GM21447 (cell line): ENCODE measurements around the gene CCDC146.
"Not testable (repeated sequence)": the region's sequence is repeated elsewhere in the genome, so short reads cannot be mapped to it uniquely, and the experiment has no call there.

Experiments used
- ATAC-seq: cut with Tn5 transposase; IDR thresholded peaks from one replicate; pipeline ENCODE4 v1.9.1; 2021; ENCODE audit not compliant: unreplicated experiment

CCDC146 gene

DNA sequence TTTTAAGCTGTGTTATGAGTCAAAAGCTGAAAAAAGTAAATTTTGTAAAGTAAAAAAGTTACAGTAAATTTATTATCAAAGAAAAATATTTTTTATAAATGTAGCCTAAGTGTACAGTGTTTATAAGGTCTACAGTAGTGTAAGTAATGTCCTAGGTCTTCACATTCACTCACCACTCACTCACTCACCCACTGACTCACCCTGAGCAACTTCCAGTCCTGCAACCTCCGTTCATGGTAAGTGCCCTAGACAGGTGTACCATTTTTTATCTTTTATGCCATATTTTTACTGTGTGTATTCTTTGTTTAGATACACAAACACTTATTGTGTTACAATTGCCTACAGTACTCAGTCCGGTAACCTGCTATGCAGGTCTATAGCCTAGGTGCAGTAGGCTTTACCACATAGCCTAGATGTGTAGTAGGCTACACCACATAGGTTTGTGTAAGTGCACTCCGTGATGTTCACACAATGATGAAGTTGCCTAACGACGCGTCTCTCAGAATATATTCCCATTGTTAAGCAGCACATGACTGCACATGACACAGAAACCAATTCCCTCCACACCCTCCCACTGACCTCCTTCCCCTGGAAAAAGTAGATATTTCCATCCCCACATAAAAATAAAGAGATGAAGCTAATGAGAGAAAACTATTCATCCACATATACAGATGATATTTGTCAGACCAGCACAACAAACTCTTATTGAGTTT is 122.0 kb downstream of the CCDC146 start:
- no peak for ATAC-seq

DNA sequence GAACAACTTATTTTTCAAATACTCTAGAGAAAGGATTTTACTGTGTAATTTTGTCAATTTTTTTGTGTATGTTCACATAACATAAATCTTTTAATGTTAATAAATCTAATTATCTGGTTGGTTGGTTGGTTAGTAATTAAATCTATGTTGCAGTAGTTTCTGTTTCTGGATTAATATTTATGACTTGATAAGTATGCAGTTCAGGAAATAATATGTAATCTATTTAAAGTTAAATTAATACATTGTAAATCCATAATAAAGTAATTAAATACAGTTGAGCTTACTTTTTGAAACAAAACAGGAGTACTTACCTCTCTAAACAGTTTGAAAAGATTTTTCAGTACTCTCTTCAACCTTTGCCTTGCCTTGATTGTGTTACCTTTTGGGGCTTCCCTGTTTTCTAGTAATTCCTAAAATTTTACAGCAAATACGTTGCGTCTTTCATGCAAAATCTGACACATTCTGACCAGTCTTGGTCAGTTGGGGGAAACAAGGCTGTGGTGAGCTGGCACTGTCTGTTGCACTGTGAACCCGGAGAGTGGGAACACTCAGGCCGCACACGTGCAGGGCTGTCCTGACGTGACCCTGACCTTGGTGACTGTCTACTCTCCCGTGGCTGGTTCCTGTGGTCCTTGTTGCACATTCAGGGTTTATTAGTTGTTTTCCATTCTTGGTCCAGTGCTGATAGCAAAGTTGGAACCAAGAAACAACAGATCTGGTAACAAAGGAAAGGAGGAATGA is 122.8 kb downstream of the CCDC146 start:
- no peak for ATAC-seq

DNA sequence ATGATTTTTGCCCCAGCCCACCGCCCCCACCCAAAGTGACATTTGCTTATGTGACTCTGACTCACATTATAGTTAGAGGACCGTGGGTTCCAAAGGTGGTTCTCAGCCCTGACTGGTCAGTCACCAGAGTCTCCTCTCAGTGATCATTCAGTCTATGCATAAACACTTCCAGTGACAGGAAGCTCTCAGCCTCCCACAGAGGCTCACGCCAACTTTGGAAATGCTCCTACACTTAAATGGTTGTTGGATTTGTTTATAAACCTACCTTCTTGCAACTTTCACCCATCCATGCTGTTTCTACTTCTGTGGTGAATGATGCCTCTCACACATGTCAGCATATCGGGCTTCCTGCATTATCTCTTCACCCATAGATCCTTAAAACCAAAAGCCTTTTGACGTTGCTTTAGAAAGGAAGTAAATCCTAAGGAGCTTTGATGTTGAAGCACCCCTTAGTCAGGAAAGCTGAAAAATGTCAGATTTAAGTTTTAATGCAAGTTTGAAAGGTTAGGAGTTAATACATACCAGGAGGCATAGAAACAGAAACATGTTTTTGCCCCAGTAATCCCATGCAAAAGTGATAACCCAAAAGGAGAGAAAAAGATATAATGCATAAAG is 123.7 kb downstream of the CCDC146 start:
- ATAC-seq = no peak

DNA sequence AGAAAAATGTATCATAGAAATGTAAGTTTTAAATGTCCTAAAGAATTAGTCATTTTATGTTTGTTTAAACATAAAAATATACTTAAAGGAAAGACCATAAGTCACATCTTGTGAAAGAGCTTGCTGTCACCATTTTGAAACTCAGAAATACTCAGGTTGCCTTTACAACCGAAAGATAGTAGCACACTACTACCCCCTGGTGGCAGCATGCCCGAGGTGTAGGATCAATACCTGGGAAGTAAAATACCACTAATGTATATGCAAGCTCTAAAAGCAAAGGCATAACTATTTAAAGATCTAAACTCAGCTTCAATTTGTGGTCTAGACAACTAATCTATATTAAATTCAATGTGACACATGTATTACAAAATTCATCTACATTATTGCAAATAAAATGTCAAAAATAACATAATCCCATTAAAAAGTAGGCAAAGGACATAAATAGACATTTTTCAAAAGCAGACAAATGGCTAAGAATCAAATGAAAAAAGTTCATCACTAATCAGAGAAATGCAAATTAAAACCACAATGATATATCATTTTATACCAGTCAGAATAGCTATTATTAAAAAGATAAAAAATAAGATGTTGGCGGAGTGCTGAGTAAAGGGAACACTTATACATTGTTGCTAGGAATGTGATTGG is 124.9 kb downstream of the CCDC146 start:
- peak; percentile 89 for ATAC-seq

DNA sequence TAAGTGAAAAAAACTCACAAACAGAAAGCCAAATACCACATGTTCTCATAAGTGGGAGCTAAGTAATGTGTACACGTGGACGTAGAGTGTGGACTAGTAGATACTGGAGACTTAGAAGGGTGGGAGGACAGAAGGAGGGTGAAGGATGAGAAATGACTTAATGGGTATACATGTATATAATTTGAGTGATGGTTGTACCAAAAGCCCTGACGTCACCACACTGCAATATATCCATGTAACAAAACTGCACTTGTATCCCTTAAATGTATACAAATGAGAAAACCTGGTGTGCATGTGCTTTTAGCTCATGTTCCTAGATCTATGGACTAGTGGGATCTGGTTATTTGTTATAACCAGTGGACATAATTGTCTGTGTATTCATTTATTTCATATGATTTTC is 125.7 kb downstream of the CCDC146 start:
- no peak for ATAC-seq

DNA sequence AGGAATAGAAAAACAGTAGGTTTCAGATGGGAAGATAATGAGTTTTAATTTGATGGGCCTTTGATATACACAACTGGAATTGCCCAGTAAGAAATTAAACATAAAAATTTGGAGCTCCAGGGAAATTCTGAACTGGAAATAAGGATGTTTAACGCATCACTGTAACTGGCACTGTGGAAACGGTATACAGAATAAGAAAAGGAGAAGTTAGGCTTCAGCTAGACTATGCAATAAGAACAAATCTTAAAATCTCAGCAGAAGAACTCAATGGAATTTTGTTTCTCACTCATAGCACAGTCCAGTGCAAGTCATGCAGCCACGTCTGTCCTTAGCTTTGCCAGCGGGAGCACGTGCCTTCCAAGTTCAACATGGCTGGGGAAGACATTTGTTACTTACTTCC is 130.1 kb downstream of the CCDC146 start:
- ATAC-seq = no peak

DNA sequence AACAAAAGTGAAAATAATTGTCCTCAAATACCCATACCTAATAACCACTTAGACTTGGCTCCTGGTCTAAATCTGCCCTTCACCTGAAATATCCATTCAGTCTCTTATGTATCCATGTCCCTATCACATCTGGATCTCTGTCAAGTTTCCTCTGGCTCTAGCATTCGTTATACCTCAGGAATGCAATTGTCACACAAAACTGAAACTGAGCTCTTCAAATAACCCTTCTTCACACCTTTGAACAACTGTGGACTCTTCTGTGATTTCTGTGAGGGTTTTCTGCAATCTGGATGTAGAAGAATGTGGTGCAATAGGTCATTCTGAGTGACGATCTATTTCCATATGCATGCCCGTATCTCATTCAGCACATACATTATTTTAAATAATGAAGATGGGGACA is 130.7 kb downstream of the CCDC146 start:
- no peak for ATAC-seq

DNA sequence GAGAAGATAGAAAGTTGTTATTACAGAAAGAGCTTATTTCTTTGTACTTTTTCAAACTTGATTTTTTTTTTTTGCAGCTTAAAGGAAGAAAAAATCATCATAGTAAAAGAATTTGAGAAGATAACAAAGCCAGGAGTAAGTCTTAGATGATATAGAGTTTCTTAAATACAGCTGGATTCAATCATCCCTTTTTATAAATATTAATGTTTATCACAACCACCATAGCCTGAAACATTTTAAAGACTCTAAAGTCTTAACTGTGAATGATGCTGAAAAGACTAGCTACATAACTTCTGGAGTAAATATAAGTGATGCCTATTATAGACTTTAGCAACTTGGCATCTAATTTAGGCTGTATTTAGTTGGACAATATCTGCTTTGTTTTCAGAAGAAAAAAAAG is 132.0 kb downstream of the CCDC146 start:
- no peak for ATAC-seq

DNA sequence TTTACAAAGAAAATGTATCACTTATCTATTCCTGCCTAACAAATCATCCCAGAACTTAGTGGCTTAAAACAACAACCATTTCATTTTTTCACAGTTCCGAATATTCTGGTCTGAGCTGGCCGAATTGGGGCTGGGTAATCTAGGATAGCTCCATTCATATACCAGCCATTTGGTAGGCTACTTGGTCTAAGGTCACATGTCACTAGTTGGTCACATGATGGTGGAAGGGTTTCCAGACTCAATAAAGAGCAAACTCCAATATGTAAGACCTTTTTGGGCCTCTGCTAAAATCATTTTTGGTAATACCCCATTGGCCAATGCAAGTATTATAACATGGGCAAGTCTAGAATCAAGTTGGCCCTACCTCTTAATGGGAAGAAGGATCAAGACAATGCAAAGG is 132.5 kb downstream of the CCDC146 start:
- no peak for ATAC-seq

DNA sequence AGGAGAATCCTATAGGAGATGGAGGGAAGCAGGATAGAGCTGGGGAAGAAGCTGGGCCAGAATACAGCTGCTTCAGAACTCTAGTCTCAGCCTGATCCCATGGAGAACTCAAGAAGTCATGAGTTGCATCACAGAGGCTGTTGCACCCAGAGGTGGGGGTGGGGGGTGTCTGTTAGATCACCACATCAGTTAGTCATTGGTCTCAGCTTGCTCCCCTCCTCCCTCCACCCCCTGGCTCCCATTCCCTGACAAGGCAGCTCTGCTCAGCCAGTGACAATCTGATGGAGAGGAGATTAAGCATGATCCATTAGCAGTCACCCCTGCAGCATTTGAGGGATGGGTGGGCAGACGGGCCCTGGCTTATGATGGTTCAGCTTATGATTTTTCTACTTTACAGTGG is 135.6 kb downstream of the CCDC146 start:
- ATAC-seq = no peak

DNA sequence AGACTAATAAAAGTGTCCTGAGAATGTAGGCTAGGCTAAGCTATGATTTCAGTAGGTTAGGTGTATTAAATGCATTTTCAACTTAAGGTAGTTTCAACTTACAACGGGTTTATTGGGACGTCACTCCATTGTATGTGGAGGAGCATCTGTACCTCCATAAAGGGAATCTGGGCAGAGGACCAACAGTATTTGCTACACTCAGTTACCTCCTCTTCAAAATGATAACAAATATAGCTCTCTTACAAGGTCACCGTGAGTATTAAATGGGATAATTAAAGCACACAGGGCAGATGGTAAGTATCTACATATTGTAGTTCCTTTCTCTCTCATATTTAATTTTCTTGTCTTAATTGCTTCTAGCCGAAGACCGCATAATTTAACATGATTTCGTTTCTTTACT is 136.2 kb downstream of the CCDC146 start:
- ATAC-seq = no peak

DNA sequence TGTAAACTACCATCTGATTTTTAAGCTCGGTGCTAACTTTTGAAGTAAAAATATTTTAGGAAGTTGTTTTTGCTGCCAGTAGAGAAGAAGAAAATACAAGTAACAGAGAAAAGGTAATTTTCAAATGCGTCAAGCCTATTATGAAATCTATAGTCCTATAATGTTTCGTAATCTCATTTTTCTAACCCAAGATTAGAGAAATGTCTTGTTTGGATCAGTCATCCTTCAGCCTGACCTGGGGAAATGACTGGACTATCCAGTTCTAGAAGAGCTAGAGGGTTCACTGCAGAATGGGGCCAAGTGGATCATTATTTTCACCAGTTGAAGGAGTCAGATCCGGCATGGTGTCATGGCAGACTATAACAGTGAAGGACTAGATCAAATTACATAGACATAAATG is 139.9 kb downstream of the CCDC146 start:
- ATAC-seq = no peak

DNA sequence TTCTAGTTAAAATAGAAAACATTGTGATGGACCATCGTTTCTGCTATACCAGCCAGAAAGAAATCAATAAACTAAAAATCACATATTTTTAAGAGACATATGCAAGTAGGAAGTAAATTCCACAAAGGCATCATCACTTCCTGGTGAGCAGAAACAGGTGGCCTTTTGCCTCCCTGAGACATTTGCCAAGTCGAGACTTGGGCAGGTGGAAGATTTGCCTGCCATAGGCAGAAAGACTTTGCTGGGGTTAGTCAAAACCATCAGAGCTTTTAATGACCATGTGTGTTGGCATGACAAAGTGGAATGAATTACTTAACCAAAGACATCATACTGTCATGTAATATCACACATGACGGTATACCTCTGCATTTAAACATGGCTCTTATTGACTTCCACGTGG is 143.3 kb downstream of the CCDC146 start:
- no peak for ATAC-seq

DNA sequence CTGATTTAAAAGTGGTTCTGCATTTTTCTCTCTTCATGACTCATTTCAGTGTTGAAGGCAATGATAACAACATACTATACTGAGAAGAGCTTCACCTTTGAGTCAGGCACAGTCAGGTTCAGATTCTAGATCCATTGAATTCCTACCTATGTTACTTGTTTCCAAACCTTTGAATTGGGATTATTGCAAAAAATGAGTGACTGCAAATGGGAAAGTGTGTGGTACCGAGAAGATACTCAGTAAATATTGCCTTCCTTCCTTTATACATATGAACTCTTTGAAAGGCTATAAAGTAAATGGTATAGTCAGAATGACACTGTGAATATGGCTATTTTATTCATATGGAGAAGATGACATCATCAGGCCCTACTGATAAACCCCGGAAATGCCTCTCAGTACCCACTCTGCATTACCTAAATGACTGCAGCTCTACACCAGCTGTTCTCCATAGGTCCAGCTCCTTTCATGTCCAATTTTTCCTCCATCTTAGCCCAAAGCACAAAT is 143.9 kb downstream of the CCDC146 start:
- ATAC-seq = peak; percentile 85

DNA sequence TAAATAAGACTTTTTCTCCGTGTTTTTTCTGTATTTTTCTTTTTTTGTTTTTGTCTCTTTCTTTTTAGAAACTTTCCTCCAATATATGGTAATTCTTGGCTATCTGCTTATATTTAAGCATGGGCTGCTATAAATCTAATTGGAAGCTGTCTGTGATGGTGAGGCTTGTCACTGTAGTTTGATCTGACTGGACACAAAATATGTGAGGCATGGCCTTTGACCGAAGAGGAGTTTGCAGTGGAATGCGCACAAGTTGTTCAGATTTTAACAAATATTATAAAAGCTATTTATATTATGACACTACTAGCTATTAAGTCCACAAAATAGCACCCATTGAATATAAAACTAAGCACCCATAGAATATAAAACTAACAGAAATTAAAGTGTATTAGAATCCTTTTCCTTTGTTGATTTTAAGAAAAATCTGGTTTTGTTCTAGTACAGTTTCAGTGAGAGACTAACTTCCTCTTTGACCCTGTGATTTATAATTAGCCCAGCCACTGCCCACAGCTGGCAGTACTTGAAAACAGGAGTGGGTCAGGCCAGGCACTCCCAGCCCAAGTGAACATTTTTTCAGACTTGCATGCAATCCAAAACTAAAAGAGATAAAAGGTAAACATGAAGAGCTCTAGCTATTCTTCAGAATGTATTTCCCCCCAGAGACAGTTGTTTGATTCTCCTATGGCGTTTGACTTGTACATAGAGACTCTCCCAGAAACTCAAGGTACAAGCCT is 147.1 kb downstream of the CCDC146 start:
- peak; percentile 73 for ATAC-seq

DNA sequence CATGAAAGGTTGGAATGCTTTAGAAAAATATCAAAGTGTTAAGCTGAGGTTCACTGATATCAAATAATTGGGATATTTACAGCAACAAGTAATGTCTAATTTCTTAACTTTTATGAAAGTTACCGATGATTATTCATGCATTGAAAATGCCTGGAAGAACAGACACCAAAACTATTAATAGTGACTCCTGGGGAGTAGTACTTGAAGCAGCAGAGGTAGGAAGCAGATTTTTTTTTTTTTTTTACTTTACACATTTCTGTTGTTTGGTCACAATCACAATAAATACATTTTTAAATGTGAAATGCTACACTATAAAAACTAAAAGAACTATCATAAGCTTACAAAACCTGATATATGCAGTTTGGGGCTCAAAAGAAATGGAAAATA is 147.7 kb downstream of the CCDC146 start:
- no peak for ATAC-seq

DNA sequence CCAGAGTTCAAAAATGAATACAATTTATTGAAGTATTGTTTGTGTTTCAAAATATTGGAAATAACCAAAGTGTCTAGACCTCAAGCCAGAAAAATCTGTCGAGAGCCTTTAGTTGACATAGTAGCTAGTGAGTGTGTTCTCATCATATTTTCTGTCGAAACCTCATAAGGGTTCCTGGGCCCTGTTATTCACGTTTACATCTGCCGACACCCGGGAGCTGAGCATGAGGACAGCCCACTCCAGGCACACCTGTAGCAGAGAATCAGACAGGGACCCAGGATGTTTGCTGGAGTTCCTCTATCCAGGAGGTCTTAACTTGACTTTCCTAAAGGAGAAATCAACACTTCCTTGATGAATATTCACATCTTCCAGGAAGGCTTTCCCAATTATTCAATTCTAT is 149.4 kb downstream of the CCDC146 start:
- ATAC-seq = no peak

DNA sequence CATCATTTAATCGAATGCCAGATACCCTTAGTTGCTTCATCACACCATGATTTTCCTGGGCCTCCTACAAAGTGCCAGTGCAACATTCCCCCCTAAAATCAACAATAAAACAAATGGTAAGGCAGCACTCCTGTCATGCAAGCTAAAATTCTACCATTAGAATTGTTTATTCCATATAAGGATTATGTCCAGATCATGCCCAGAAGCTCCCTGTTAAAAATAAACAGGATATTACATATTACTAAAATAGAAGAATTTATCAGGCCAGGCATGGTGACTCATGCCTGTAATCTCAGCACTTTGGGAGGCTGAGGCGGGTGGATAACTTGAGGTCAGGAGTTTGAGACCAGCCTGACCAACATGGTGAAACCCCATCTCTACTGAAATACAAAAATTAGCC is 153.2 kb downstream of the CCDC146 start:
- not testable (repeated sequence) for ATAC-seq

DNA sequence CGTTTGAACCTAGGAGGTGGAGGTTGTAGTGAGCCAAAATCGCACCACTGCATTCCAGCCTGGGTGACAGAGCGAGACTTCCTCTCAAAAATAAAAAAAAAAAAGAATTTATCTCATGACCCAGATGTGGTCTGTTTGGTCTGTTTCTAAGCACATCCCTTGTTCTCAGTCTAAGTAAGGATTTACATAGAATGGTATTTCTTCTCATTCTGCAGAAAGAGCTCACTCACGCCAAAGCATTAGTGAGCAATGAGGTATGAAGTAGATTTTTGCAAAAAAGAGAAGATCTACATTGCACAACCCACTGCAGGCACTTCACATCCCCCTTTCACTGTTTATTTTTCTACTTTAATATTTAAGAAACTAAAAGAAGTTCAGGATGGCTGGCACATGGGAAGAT is 153.7 kb downstream of the CCDC146 start:
- no peak for ATAC-seq

DNA sequence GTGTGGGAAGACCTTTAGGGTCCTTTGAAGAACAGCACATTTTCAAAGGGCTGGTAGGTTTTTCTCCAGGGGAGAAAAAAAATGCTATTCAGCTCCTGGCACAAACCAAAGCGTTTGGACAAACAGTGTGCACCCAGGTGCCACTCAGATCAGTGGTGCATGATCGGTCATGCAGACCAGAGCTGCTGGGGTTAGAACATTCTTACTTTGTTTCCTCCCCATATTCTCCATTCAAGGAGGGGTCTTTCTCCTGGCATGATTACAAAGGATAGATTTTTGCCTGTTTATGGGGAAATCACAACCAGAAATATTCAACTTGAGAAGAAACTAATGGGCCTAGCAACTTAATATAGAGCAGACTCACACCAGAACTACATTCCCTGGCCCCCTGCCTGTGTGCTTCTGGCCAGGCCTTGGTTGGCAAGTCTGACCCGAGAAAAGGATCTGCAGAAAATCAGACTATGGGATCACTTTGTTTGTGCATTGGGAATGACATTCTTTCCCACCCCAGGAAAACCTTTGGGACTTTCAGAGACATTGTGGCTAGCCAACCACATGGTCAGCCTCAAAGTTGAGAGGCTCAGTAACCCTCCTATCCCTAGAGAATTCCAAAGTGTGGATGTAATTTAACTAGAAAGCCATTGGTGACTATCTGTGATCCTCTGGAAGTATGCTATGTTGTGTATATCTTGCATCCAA is 159.5 kb downstream of the CCDC146 start:
- ATAC-seq = no peak
